DOHH2 (cell line): ENCODE measurements around the gene ITPR2.

Experiments
- CTCF ChIP-seq: fragments of 200-600 bp; sonication (generic); IDR thresholded peaks from one replicate; pipeline ENCODE4 v1.5.1; 2014; ENCODE audit warnings: antibody characterized with exemption, mild to moderate bottlenecking, low read depth, low read length; ENCODE audit not compliant: poor library complexity, severe bottlenecking
- EZH2phosphoT487 ChIP-seq: fragments of 200-600 bp; sonication (generic); IDR thresholded peaks from 2 replicates; pipeline ENCODE4 v1.6.1; 2017; ENCODE audit warnings: borderline replicate concordance, mild to moderate bottlenecking, antibody characterized with exemption, low read length, moderate library complexity, mixed read lengths

DNA sequence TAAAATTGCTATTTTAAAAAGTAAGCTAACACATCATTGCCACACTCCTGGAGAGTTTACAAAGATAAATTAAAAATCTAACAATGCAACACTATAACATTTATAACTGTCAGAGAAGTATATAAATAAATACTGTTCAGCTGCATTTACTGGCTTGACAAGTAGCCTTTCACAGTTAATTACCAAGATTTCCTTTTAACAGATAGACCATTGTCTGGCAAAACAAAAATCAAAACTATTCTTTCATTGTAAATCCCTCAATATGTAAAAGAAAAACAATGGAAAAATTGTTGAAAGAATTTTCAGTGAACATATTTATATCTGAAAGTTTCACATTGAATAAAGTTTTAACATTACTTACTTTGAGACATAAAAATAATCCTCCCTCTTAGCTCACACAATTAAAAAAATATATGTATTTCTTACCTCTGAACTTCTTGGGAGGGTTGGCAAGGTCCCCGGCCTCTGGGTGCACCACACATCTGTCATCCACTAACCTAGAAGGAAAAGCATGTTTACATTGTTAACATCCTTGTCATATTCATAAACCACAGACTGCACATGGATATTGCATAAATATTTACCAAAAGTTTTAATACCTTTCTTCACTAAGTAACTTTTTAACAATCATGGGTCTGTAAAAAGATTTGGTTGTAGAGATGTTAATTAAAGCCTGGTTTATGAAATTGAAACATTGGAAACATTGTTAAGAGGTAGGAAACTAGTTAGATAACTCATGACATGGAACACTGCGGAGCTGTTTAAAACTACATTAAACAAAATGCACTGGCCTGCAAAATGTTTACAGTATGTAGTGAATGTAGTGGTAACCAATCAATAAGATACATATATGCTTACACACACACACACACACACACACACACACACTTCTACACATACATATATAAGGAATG lies 43.0 kb downstream of the ITPR2 start:
- TF ChIP-seq CTCF (no peak), EZH2phosphoT487 (no peak)
